BJ (cell line): Measurements from ENCODE around the gene PCED1B. TPM values are rescaled to one million over a fixed set of nuclear protein-coding genes. Genes with fewer than 3 reads are reported as not detected.

Source experiments
- CTCF ChIA-PET: fragments of 350-600 bp; formaldehyde crosslinking; extraction: SDS; loops from one replicate; lab custom pipeline; 2021; ENCODE audit warnings: antibody characterized with exemption, inconsistent platforms; lab: Yijun Ruan, JAX
- POLR2A ChIA-PET: fragments of 300-600 bp; sonication (Branson Sonifier 250); formaldehyde crosslinking; extraction: SDS; loops from one replicate; lab custom pipeline; 2021; ENCODE audit warnings: antibody characterized with exemption; lab: Charles Lee
- DNase-seq: peaks from one replicate; pipeline ENCODE4 v3.0.0-alpha.2; 2011; ENCODE audit warnings: low read depth
- H3K27me3 ChIP-seq: 2 replicates; pipeline ENCODE4 v1.6.0; 2011; ENCODE audit warnings: low read length; ENCODE audit not compliant: control insufficient read depth, insufficient read depth
- H3K36me3 ChIP-seq: 2 replicates; pipeline ENCODE4 v1.5.1; 2011; ENCODE audit warnings: low read length; ENCODE audit not compliant: control insufficient read depth, insufficient read depth
- H3K4me3 ChIP-seq: 2 replicates; pipeline ENCODE4 v1.5.1; 2011; ENCODE audit warnings: low read depth, mild to moderate bottlenecking, control low read depth, low read length
- polyA plus RNA-seq: library from polyadenylated mRNA; depleted of rRNA; stranded (reverse); fragments of >200 nt; gene quantifications from 2 replicates; pipeline ENCODE4 v1.2.3, GENCODE V29; 2011
- TF ChIP-seq, protein P1 (sequence below): IDR thresholded peaks from 2 replicates; pipeline ENCODE4 v1.5.1; 2011; ENCODE audit warnings: low read depth, mild to moderate bottlenecking, control low read depth, inconsistent platforms, low read length, moderate library complexity; ENCODE audit not compliant: insufficient read depth

Gene PCED1B
- polyA plus RNA-seq, 1 experiment = 7.8 TPM

- ChIA-PET POLR2A (interaction anchor here (0.5 kb wide), 1 partner anchor 70 kb away, joined by 6 read pairs; no protein-coding TSS in a partner anchor), CTCF (interaction anchor here (0.8 to 1.0 kb wide), 2 partner anchors 10 to 63 kb away, joined by 3 to 4 read pairs; no protein-coding TSS in a partner anchor)
- TF ChIP-seq, protein P1, sequence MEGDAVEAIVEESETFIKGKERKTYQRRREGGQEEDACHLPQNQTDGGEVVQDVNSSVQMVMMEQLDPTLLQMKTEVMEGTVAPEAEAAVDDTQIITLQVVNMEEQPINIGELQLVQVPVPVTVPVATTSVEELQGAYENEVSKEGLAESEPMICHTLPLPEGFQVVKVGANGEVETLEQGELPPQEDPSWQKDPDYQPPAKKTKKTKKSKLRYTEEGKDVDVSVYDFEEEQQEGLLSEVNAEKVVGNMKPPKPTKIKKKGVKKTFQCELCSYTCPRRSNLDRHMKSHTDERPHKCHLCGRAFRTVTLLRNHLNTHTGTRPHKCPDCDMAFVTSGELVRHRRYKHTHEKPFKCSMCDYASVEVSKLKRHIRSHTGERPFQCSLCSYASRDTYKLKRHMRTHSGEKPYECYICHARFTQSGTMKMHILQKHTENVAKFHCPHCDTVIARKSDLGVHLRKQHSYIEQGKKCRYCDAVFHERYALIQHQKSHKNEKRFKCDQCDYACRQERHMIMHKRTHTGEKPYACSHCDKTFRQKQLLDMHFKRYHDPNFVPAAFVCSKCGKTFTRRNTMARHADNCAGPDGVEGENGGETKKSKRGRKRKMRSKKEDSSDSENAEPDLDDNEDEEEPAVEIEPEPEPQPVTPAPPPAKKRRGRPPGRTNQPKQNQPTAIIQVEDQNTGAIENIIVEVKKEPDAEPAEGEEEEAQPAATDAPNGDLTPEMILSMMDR = no peak
- Histone ChIP-seq H3K27me3 (no peaks in the 10 kb centered on the region), H3K4me3 (no peak overlapping the region), H3K36me3 (no peaks in the 10 kb centered on the region)
- DNase-seq = no peak
These were observed 69.7 kb downstream of the PCED1B start for GRCh38 chr12:47149146-47149545.

DNA sequence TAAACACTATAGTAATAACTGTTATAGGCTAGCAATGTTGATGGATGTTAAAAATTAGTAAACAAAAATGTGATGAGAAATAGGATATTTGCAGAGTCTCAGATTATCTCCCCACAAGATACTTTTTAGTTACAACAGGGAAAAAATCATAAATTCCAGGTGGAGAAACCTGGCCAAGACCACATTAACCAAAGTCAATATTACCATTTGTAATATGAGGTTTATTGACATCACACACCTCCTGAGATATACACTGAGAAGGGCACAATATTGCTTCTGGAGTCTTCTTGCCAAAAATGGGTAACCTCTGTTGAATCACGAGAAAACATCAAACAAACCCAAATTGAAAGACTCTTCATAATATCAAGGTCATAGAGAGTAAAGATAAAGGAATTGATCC is 72.7 kb downstream of the PCED1B start:
- Histone ChIP-seq H3K27me3 (no peaks in the 10 kb centered on the region), H3K36me3 (no peaks in the 10 kb centered on the region; the same call in 1 of the 2 replicates), H3K4me3 (no peak overlapping the region)
- POLR2A ChIA-PET = no interaction called here
- no peak for DNase-seq
- CTCF ChIA-PET = no interaction called here
- TF ChIP-seq, protein P1 = no peak

GRCh38 chr12:47155457-47156166 is 76.2 kb downstream of the PCED1B start:
- TF ChIP-seq, protein P1 = no peak
- no peak for DNase-seq
- ChIA-PET POLR2A (no interaction called here), CTCF (interaction anchor here (0.9 kb wide), 1 partner anchor 15 kb away, joined by 3 read pairs; no protein-coding TSS in a partner anchor)
- no peaks in the 10 kb centered on the region; the same call in 1 of the 2 replicates for H3K36me3 ChIP-seq
- H3K4me3 ChIP-seq = no peak overlapping the region
- no peaks in the 10 kb centered on the region for H3K27me3 ChIP-seq

DNA sequence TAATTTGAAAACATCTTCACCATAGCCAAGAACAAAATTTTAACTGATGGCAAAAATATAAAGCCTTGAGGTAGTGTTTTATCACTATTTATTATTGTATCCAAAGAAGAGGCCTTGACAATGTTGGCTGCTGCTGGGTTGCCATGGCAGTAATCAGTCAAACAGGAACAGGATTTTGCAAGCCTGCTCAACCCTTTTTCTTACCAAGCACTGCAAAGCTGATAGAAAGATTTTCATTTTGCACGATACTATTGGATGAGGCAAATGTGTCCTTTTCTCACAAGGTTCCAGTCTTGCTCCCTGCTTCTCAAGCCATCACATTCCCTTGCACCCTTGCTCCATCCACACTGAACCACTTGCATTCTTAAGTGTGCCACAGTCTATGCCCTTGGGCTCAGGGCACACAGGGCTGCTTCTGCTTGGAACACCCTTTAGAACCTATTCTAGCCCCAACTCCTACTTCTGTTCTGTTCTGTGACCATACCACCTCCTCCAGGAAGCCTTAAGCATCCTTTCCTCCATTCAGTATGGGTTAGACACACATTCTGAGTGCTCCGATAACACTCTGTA is 76.8 kb downstream of the PCED1B start:
- TF ChIP-seq, protein P1 = no peak
- DNase-seq = no peak
- H3K36me3 ChIP-seq = no peaks in the 10 kb centered on the region; the same call in 1 of the 2 replicates
- ChIA-PET CTCF (interaction anchor here (0.6 kb wide), 1 partner anchor 571 kb away, joined by 3 read pairs; no protein-coding TSS in a partner anchor), POLR2A (no interaction called here)
- no peak overlapping the region for H3K4me3 ChIP-seq
- no peaks in the 10 kb centered on the region for H3K27me3 ChIP-seq

DNA sequence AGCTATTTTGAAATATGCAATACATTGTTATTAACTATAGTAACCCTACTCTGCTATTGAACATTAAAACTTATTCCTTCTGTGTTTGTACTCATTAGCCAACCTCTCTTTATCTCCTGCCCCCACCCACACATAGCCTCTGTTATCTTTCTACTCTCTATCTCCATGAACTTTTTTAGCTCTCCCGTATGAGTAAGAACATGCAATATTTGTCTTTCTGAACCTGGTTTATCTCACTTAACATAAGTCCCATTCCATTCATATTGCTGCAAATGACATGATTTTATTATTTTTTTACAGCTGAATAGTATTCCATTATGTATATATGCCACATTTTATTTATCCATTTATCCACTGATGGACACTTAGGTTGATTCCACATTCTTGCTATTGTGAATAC is 79.4 kb downstream of the PCED1B start:
- TF ChIP-seq, protein P1 = no peak
- Histone ChIP-seq H3K4me3 (no peak overlapping the region), H3K27me3 (no peaks in the 10 kb centered on the region), H3K36me3 (no peaks in the 10 kb centered on the region; the same call in 1 of the 2 replicates)
- ChIA-PET POLR2A (no interaction called here), CTCF (interaction anchor here (0.8 kb wide), 1 partner anchor 9 kb away, joined by 3 read pairs; no protein-coding TSS in a partner anchor)
- DNase-seq = no peak
